ENCODE data around the gene SLC12A2. TPM values are rescaled to one million over a fixed set of nuclear protein-coding genes. Genes with fewer than 3 reads are reported as not detected.

Gene SLC12A2
- total RNA-seq, 1 experiment from 2014 or later, result 41.2 TPM

DNA sequence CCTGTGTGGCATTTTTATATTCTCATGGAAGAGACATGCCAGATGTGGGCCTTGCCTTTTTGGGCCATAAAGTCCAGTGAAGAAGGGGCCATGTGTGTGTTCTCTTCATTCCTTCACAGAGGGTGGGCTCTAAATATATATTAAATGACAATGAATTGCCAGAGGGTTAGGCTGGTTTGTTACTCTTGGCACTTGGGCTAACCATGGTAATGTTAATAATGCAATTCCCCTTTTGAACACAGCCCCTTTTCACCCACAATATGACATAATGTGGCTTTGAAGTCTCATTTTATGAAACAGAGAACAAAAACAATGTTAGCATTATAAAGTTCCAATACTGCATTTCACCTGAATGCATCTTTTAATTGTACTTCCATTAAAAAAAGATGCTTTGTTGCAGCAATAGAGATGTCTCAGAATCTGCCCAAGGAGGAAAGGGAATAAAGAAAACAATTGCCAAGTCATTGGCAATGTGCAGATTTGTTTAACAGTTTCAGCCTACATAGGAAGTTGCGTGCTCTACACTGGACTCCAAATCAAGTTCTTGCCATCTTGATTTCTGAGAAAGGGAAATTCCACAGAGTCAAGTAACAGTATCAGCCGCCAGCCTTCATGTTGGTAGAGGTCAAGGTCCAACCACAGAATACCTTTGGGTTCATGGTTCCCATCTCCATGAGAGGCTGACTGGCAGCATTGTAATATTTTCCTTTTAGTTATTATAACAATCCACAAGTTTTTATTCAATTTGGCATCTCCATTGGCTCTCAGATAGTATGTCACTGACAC lies 141.9 kb downstream of the SLC12A2 start:
- H3K36me3 ChIP-seq (ENCODE audit: control insufficient read depth in 1 of 2, insufficient read depth in 2 of 2, low read length in 2 of 2), result no peaks in the 10 kb centered on the region
- ATAC-seq, result no peak
- no peak for DNase-seq (ENCODE audit: low read depth, low spot score)
- H3K9ac ChIP-seq (ENCODE audit: low read length), result no peak overlapping the region
- H3K27ac ChIP-seq (ENCODE audit: low read depth, low read length), result no peak overlapping the region
- ChIA-PET POLR2A (no interaction called here), CTCF (no interaction called here), RAD21 (ENCODE audit: low non-redundant PET in 1 of 2, low total read pairs in 2 of 2, uncharacterized antibody in 2 of 2, unreplicated experiment in 2 of 2) (no interaction called here)
- H3K4me2 ChIP-seq (ENCODE audit: low read length), result no peak overlapping the region
- H3K9me3 ChIP-seq (ENCODE audit: control insufficient read depth in 1 of 2, insufficient read depth in 1 of 2, low read depth in 1 of 2, low read length in 2 of 2), result no peaks in the 10 kb centered on the region
- no peak overlapping the region for H2AFZ ChIP-seq (ENCODE audit: low read depth, low read length, poor library complexity, severe bottlenecking)
- H4K20me1 ChIP-seq (ENCODE audit: insufficient read depth), result no peaks in the 10 kb centered on the region
- H3K79me2 ChIP-seq (ENCODE audit: insufficient read depth, low read length), result no peaks in the 10 kb centered on the region
- no peak overlapping the region for H3K4me3 ChIP-seq (replicated peaks in 1 of 2; ENCODE audit: low read depth in 1 of 2, low read length in 2 of 2)
- no peaks in the 10 kb centered on the region for H3K27me3 ChIP-seq (ENCODE audit: insufficient read depth, low read length)
- BruUV-seq (replicated peaks), result no TSS peak
- peaks cover 0 to 9% of the 10 kb centered on the region in 2 experiments; a peak in 2 of 4 replicates for H3K4me1 ChIP-seq (ENCODE audit: control insufficient read depth in 1 of 2, insufficient read depth in 2 of 2, low read length in 2 of 2)
- intact Hi-C loops (cut with micrococcal nuclease), result no loop called here
- H3K9me2 ChIP-seq (ENCODE audit: insufficient read depth), result no peaks in the 10 kb centered on the region; the same call in 1 of the 2 replicates
- no peak for TF ChIP-seq SRF (IDR thresholded peaks at IDR 0.05; ENCODE audit: low read depth)
- TF ChIP-seq, protein P1, sequence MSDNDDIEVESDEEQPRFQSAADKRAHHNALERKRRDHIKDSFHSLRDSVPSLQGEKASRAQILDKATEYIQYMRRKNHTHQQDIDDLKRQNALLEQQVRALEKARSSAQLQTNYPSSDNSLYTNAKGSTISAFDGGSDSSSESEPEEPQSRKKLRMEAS (IDR thresholded peaks at IDR 0.05), result no peak
- TF ChIP-seq CBX3 (IDR thresholded peaks at IDR 0.05; ENCODE audit: low read depth), result no peak
- no peak for TF ChIP-seq EGR1 (IDR thresholded peaks at IDR 0.05; ENCODE audit: low read depth)
- TF ChIP-seq, protein P2, sequence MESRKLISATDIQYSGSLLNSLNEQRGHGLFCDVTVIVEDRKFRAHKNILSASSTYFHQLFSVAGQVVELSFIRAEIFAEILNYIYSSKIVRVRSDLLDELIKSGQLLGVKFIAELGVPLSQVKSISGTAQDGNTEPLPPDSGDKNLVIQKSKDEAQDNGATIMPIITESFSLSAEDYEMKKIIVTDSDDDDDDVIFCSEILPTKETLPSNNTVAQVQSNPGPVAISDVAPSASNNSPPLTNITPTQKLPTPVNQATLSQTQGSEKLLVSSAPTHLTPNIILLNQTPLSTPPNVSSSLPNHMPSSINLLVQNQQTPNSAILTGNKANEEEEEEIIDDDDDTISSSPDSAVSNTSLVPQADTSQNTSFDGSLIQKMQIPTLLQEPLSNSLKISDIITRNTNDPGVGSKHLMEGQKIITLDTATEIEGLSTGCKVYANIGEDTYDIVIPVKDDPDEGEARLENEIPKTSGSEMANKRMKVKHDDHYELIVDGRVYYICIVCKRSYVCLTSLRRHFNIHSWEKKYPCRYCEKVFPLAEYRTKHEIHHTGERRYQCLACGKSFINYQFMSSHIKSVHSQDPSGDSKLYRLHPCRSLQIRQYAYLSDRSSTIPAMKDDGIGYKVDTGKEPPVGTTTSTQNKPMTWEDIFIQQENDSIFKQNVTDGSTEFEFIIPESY (IDR thresholded peaks at IDR 0.05; ENCODE audit: extremely low read depth, insufficient replicate concordance, low read length), result no peak
- TF ChIP-seq, protein P3, sequence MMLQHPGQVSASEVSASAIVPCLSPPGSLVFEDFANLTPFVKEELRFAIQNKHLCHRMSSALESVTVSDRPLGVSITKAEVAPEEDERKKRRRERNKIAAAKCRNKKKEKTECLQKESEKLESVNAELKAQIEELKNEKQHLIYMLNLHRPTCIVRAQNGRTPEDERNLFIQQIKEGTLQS (IDR thresholded peaks at IDR 0.05), result no peak
- TF ChIP-seq POLR2A (IDR thresholded peaks at IDR 0.05; ENCODE audit: borderline replicate concordance, extremely low read depth, insufficient read depth, insufficient read length), result no peak
- TF ChIP-seq JUND (IDR thresholded peaks at IDR 0.05), result no peak
- TF ChIP-seq ZFX (IDR thresholded peaks at IDR 0.05), result no peak

All from HCT116 (cell line).